Breast epithelium (tissue), 3 donors: ENCODE measurements around the gene CFAP20.

Experiments
- POLR2A ChIP-seq: fragments of 450-650 bp; IDR thresholded peaks from one replicate; pipeline ENCODE4 v1.6.1; 2016; ENCODE audit warnings: antibody characterized with exemption, mild to moderate bottlenecking, moderate library complexity
- POLR2AphosphoS5 ChIP-seq, 3 donors: sonication (generic); formaldehyde crosslinking; IDR thresholded peaks; one replicate each; pipeline ENCODE4 v1.6.1; 2017; ENCODE audit warnings: antibody characterized with exemption in 3 of 3
- TF ChIP-seq, protein P1 (sequence below), 3 donors: fragments of 450-650 bp; IDR thresholded peaks; one replicate each; pipeline ENCODE4 v1.5.1; 2016 to 2017; ENCODE audit warnings: antibody characterized with exemption in 3 of 3, mild to moderate bottlenecking in 3 of 3, moderate library complexity in 3 of 3

DNA sequence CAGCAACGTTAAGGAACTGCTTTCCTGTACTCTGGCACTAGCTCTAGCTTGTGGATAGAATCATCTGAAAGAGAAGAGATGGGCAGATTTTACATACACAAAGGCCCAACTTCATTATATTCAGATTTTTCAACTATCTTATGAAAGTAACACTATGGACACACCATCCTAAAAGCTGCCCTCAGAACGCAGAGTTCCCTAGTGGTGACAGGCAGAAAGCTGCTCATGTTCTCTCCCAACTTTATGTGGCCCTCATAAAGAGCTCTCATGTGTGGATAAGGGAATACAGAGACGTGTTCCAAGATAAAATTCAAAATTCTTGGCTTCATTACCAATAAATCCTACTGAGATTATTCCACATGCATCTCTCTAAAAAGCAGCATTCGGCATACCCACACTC lies 1.5 kb downstream of the CFAP20 start:
- TF ChIP-seq, protein P1, sequence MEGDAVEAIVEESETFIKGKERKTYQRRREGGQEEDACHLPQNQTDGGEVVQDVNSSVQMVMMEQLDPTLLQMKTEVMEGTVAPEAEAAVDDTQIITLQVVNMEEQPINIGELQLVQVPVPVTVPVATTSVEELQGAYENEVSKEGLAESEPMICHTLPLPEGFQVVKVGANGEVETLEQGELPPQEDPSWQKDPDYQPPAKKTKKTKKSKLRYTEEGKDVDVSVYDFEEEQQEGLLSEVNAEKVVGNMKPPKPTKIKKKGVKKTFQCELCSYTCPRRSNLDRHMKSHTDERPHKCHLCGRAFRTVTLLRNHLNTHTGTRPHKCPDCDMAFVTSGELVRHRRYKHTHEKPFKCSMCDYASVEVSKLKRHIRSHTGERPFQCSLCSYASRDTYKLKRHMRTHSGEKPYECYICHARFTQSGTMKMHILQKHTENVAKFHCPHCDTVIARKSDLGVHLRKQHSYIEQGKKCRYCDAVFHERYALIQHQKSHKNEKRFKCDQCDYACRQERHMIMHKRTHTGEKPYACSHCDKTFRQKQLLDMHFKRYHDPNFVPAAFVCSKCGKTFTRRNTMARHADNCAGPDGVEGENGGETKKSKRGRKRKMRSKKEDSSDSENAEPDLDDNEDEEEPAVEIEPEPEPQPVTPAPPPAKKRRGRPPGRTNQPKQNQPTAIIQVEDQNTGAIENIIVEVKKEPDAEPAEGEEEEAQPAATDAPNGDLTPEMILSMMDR (IDR thresholded peaks at IDR 0.05) = no peak
- TF ChIP-seq POLR2AphosphoS5 (IDR thresholded peaks at IDR 0.05) = no peak
- TF ChIP-seq POLR2A = no peak
